Dermis blood vessel endothelial cell (primary cell): Measurements from ENCODE around the gene OAT. TPM values are rescaled to one million over a fixed set of nuclear protein-coding genes. Genes with fewer than 3 reads are reported as not detected.
"Not testable (repeated sequence)": the region's sequence is repeated elsewhere in the genome, so short reads cannot be mapped to it uniquely, and the experiment has no call there.

ENCODE experiments used
- DNase-seq: peaks from one replicate; pipeline ENCODE4 v3.0.0; 2010
- total RNA-seq: library from RNA; depleted of rRNA; stranded (reverse); fragments of >200 nt; gene quantifications from 2 replicates; pipeline ENCODE4 v1.2.3, GENCODE V29; 2014

OAT gene
- total RNA-seq, 1 donor from 2014 or later, result 122 TPM

DNA sequence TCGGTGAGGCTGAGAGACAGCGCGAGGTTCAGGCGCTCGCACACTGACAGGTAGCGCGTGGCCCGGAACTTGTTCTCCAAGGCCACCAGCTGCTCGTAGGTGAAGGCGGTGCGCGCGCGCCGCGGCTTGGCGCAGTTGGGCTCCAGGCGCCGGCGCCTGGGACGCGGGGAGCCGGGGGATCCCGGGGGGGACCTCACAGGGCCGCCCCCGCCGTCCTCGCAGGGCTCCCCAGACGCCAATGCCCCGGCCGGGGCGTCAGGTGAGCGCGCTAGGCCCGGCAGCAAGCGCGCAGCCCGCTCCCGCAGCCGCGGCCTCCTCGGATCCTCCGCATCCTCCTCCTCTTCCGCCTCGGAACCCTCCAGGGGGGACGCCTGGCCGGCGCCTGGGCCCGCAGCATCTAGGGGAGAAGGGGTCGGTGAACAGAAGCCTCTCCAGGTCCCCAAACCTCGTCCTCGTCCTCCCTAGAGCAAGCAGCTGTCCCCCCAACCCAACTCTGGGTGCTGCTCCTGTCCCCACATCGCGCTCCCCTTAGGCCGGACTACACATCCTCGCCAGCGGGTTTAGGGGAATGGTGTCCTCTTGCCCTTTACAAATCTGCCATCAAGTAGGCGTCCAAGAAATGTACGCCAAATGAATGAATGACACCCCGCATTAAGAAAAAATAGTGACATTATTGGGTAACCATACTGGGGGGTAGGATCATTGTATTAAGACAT, 29.2 kb upstream of the OAT start:
- DNase-seq, result no peak

DNA sequence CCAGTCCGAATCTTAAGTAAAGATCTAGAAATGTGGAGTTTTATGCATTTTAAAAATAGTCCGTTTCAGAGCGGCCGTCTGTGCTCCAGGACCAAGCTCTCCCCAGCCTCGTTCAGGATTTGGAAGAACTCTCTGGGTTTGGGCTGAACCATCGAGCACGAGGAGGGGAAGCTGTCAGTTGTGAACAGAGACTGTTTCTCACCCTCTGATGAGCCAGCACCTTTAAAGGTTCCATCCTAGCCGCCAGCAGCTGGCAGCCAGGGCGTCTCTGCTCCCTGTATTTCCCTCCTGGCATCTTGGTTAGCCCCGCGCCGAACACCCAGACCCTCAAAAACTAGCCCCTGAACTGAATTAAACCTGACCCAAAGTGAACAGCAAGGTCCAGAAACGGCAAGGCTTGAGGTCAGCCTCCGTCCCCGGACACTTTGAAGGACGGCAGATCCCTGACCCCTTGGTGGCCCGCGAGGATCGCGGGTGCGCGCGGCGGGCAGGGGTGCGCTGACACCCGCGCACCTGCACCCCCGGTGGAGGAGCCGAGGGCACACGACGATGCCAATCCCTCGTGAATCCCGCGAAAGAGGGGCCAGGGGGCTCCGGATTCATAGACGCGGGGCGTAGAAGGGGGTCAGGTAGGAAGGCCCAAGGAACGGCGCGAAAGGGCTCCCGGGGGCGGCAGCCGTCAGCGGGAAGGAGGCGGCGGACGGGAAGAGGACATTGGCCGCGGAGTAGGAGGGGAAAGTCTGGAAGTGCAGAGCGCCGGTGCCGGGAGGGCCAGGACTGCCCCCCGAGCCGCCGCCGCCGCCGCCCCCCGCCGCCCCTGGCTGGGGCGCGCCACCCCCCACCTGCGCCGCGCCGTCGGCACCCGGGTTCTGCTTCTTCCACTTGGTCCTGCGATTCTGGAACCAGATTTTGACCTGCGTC, 28.4 kb upstream of the OAT start:
- no peak for DNase-seq

DNA sequence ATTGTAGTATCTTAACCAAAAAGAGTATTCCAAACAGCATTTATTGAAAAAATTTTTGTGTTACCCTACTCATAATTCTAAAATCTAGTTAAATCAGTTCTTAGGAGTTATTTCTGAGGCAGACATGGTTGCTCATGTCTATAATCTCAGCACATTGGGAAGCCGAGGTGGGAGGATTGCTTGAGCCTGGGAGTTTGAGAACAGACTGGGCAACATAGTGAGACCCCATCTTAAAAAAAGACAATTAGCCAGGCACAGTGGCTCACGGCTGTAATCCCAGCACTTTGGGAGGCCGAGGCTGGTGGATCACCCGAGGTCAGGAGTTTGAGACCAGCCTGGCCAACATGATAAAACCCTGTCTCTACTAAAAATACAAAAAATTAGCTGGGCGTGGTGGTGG, 23.0 kb upstream of the OAT start:
- DNase-seq, result not testable (repeated sequence)

DNA sequence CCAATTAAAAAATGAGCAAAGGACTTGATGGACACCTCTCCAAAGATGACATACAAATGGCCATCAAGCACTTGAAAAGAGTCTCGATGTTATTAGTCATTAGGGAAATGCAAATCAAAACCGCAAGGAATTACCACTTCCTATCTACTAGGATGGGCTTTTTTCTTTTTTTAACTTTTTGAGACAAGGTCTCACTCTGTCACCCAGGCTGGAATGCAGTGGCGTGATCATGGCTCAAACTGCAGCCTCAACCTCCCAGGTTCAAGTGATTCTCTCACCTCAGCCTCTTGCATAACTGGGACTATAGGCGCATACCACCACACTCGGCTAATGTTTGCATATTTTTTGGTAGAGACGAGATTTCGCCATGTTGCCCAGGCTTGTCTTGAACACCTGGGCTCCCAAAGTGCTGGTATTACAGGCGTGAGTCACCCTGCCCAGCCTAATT, 17.5 kb upstream of the OAT start:
- no peak for DNase-seq

DNA sequence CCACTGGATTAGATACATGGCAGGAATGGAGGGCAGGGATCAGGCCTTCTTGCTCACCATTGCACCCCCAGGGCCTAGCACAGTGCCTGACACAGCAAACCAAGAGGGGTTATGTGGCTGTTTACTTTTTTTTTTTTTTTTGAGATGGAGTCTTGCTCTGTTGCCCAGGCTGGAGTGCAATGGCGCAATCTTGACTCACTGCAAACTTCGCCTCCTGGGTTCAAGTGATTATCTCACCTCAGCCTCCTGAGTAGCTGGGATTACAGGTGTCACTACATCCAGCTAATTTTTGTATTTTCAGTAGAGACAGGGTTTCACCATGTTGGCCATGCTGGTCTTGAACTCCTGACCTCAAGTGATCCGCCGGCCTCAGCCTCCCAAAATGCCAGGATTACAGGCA, 17.0 kb upstream of the OAT start:
- not testable (repeated sequence) for DNase-seq

DNA sequence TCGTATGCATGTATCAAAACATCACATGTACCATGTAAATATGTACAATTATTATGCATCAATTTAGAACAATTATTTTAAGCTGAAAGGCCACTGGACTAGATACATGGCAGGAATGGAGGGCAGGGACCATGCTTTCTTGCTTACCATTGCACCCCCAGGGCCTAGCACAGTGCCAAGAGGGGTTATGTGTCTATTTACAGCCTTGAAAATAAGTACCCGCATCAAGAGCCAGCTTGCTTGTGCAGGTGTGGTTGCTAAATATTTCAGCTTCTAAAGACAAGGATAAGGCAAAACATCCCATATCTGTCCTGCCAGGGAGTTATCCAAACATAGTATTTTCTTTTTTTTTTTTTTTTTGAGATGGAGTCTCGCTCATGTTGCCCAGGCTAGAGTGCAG, 14.7 kb upstream of the OAT start:
- DNase-seq, result no peak

DNA sequence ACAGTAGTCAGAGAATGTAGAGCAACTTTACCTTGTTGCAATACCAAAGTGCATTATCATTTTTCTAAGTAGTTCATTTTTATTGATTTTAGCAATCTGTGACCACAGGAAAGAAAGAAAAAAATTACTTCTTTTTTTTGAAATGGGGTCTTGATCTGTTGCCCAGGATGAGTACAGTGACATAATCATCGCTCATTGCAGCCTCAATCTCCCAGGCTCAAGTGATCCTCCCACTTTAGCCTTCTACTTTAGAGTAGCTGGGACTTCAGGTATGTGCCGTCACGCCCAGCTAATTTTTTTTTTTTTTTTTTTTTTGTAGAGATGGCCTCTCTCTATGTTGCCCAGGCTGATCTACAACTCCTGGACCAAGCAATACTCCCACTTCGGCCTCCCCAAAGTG, 11.4 kb upstream of the OAT start:
- no peak for DNase-seq

DNA sequence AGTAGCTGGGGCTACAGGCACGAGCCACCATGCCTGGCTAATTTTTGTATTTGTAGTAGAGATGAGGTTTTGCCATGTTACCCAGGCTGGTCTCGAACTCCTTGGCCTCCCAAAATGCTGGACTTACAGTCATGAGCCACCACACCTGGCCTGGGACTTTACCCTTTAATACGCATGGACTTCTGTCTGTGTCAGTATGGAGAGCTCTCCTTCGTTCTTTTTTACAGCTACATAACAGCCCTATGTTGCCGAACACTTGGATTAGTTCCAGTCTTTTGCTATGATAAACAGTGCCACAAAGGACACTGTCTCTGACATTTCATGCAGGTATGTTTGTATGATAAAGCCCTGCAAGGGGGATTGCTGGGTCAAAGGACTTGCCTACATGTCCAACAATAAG, 10.9 kb upstream of the OAT start:
- DNase-seq, result no peak

DNA sequence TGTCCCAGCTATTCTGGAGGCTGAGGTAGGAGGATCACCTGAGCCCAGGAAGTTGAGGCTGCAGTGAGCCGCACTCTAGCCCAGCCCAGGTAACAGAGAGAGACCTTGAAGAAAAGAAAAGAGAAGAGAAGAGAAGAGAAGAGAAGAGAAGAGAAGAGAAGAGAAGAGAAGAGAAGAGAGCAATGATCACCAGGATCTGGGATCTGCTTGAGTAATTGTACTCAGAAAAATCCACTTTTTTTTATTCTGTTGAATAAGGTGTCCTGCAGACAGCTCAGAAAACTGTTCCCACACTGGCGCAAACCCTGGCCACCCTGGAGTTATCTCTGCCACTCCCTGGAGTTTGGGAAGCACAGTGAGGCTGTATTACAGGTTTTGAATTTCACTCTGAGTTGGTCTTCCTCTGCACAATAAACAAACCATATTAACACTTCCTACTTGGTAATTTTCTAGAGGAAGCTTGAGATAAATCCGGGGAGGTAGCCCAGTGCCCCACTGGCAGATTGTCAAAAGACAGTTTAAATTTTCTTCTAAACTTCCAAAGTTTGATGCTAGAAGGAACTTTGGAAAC, 9.6 kb upstream of the OAT start:
- no peak for DNase-seq

DNA sequence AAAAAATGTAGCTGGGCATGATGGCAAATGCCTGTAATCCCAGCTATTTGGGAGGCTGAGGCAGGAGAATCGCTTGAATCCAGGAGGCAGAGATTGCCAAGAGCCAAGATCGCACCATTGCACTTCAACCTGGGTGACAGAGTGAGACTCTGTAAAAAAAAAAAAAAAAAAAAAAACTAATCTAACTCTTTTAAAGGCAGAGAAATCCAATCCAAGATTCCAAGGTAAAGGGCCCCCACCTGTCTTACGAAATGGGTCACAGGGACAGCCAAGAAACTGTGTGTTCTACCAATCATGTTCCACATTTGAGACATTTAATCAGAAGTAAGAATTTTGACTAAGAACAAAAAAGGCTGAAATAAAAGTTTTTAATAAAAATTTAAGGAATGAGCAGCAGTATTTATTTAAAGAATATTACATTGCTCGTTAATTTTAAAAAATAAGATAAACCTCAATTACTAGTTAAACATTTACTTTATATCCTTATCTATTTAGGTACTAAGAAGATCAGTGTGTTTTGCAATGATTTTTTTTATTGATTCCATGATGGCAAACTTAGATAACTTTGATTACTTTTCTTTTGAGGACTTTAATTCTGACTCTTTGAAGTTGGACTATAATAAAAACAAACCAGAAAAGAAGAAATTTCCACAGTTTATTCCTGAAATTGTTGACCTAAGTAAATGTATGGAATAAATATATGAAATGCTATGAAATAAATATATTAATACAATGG, 6.7 kb upstream of the OAT start:
- no peak for DNase-seq

DNA sequence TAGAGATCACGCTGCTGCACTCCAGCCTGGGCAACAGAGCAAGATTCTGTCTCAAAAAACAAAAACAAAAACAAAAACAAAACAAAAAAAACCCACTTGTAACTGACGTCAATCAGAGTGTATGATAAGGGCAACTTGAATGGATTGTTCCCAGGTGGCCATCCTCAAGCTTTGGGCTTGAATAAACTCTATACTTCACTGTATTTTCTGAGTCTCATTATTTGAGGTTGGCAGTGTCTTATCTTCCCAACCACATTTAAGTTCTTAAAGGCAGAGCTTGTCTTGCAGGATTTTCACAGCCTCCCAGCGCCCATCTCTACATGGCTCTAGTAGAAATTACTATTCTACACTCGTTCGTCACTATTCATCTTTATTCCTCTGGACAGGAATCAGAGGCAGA, 5.1 kb upstream of the OAT start:
- DNase-seq, result no peak

DNA sequence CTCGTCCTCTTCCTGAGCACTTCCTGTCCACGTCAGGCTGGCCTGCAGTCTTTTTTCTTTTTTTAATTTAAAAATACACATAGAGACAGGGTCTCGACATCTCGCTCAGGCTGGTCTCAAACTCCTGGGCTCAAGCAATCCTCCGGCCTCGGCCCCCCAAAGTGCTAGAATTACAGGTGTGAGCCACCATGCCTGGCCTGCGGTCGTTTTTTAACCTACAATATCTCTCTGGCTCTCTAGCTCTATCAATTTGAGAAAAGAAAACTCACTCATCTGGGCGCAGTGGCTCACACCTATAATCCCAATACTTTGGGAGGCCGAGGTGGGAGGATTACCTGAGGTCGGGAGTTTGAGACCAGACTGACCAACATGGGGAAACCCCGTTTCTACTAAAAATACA, 4.0 kb upstream of the OAT start:
- DNase-seq, result no peak

DNA sequence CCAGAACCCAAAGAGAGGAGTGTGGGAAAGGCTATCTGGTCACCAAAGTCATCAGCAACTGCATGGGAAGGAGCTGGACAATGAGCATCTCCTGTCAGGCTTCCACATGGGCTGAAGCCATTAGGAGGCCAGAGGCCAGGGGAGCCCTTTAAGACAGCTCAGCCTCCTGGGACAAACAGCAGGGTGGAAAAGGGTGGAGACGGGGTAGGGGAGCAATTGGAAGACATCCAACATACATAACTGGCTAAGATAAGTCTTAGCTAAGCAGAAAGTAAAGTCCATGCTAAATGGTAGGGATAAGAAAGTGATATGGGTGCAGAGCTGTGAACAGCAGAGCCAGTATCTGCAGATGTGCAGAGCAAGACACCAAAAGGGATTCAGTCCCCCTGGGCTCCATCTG, 1.5 kb upstream of the OAT start:
- DNase-seq, result no peak

DNA sequence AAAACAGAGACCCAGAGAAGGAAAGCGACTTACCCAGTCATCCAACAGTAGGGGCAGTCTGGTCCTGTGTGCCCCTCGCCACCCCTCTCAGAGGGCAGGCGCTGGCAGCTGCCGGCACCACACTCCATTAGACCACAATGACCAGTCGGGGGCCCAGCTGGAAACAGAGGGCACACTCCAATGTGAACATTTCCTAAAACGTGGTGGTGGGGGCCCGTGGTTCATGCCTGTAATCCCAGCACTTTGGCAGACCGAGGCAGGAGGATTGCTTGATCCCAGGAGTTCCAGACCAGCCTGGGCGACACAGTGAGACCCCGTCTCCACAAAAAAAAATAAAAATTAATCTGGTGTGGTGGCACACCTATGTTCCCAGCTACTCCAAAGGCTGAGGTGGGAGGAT, 912 bp upstream of the OAT start:
- DNase-seq, result no peak

DNA sequence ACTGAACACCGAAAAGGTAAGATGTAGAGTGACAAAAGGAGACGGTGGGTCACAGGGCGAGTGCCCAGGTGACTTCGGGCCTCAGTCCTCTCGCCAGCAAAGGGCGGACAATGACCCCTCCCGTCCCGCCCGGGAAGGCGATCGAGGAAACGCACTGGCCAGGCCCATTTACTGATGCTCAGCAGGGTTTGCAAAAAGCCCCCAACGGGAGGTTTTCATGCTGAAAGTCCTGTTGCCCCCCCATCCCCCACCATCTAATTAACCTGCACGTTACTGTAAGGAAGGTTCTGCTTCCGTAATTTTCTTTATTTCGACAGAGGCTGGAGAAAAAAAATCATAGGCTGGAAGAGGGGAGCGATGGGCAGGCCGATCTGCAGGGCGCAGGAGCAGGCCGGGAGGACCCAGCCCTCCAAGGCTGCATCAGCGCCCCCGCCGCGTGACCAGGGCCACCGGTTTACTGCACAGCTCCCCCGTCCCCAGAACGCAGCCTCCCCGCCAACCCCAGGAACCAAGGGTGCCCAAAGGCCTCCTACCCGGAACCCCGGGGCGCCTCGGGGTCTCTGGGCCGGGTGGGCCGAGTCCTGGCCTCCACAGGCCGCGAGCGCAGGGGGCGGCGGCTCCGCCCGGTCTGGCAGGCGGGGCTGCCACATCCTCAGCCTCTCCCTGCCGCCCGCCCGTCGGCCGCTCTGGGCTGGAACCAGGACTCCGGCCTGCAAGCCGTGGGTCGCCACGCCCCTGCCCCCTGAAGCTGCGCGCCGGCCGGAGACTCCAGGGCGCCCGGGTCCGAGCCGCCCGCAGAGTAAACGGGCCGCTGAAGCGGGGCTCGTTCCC, 613 bp downstream of the OAT start:
- DNase-seq, result peak; percentile 67

DNA sequence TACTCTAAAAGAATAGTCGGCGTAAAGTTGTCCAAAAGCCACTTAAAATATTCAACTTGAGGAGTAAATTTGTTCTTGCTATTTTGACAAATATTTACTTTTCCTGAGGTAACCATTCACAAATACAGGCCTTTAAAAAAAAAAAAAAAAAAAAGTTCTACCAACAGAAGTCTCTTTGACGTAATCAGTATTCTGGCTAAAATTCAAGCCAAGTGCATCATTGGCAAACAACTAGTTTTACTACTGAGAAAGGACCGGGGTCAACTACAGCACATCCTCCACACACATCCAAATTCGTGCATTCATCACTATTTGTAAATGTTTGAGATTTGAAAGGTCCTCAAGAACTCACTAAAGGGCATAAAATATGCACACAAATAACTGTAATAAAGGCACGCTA, 2.0 kb downstream of the OAT start:
- DNase-seq, result no peak

DNA sequence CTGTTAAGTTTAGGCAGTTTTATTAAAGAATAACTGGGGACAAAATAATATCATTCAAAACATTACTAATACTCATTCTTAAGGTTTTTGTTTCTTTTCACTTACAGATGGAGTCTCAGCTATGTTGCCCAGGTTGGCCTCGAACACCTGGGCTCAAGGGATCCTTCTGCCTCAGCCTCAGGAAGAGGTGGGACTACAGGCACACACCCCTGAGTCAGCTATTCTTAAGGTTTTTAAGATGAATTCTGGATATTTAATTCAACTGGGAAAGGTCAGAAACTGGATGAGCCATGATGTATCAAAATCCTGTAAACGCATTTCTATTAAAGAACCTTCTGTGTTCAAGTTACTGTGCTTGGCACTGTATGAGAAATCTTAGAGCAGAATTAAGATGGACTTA, 3.5 kb downstream of the OAT start:
- no peak for DNase-seq

DNA sequence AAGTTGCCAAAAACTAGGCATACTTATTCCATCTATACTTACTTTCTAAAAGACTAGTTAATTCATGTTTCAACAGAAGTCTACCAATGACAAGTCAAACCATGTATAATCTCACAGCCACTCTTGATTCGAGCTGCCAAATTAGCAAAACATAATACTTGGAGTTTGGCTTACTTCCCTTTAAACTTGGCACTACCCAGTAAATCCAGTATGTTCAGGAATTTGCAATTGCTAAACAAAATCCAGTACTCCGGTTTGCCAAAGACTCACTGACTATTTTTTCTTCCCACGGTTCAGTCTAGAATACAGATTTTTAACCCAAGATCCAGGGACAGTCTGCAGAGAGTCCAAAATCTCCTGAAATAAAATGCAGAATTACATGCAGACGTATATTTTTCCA, 4.6 kb downstream of the OAT start:
- DNase-seq, result no peak

DNA sequence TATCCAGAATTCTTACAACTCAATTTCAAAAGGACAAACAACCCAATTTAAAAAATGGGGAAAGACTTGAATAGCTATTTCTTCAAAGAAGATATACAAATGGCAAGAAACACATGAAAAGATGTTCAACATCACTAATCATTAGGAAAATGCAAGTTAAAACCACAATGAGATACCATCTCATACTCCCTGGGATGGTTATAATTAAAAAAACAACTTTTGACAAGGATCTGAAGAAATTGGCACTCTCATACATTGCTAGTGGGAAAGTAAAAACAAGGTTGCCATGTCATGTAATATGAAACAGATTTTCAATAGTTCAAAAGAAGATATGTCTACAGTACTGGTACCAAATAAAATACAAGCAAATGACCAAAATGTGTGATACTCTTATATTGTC, 9.0 kb downstream of the OAT start:
- no peak for DNase-seq

DNA sequence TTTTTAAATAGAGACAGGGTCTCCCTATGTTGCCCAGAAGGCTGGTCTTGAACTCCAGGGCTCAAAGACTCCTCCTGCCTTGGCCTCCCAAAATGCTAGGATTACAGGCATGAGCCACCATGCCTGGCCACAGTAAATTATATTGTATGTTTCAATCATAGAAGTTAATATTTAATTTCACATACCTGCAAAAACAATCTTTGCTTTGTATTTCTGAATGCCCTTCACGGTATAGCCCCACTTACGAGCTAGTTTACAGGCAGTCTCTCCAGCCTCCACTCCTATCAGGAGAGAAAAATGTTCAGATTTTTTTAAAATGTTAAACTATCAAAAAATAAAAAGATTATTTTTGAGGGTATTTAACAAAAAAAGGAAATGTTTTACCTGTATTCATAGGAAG, 10.4 kb downstream of the OAT start:
- no peak for DNase-seq

DNA sequence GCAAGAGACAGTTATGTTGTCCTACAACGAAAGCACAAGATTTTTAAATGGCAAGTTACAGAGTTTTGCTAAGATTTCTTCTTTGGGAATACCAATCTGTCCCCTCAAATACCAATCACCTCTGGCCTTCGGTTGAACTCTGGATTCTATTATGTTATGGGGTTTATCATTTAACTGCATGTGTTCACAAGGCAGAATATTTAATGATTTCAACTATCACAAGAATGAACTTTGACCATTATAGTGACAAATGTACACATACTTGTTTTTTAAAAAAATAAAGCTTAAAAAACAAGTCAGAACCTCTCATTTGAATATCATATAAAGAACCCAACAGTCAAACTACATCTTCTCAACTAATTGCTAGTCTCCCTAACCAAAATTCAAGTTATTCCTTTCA, 11.3 kb downstream of the OAT start:
- no peak for DNase-seq

DNA sequence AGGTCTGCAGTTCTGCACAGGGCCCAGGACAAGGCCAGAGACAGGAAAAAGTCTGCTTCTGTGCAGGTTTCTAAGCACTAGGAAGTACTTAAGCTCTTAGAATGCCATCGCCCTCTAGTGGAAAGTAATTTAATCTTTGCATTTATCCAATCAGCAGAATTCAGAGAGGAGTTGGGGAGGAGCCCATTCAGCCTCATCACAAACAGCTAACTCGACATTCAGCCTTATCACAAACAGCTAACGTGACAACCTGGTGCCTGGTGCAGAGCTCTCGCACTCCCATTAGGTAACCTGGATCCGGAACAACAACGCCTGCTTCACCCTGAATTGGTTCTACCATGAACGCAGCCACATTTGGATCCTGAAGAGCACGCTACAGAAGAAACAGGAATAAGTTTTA, 15.2 kb downstream of the OAT start:
- peak; percentile 90 for DNase-seq
